H1 (cell line): ENCODE measurements around the gene XIAP. TPM values are rescaled to one million over a fixed set of nuclear protein-coding genes. Genes with fewer than 3 reads are reported as not detected.

Experiments
- CTCF ChIA-PET: fragments of 300-600 bp; sonication (Branson Sonifier 250); formaldehyde crosslinking; loops from one replicate; lab custom pipeline; 2021; ENCODE audit not compliant: partially characterized antibody; lab: Charles Lee
- POLR2A ChIA-PET: fragments of 300-600 bp; sonication (Branson Sonifier 250); formaldehyde crosslinking; loops from one replicate; lab custom pipeline; 2021; ENCODE audit warnings: inconsistent platforms; ENCODE audit not compliant: partially characterized antibody; lab: Charles Lee
- DNase-seq, 2 experiments: peaks; one replicate each; pipeline versions ENCODE4 v3.0.0 to v3.0.0-alpha.2; 2010 to 2022; ENCODE audit warnings: low spot score in 2 of 2, low read depth in 1 of 2, mixed read lengths in 1 of 2
- FAIRE-seq: peaks from 2 replicates; lab custom pipeline; 2011; peaks lifted over from hg19 to GRCh38; lab: Jason Lieb, UNC
- H2AFZ ChIP-seq: 2 replicates; pipeline ENCODE4 v1.8.1; 2012; ENCODE audit warnings: low read length, inconsistent platforms
- H2AK5ac ChIP-seq: 2 replicates; pipeline ENCODE4 v1.6.1; 2013; ENCODE audit warnings: low read depth, low read length
- H2BK120ac ChIP-seq: replicated peaks from 2 replicates; pipeline ENCODE3; 2013; ENCODE audit warnings: low read depth, low read length, inconsistent platforms
- H2BK12ac ChIP-seq: 2 replicates; pipeline ENCODE4 v1.6.1; 2013; ENCODE audit warnings: low read depth, low read length
- H2BK15ac ChIP-seq: 2 replicates; pipeline ENCODE4 v1.6.1; 2013; ENCODE audit warnings: low read length
- H2BK20ac ChIP-seq: 2 replicates; pipeline ENCODE4 v1.6.1; 2013; ENCODE audit warnings: low read length
- H2BK5ac ChIP-seq: 2 replicates; pipeline ENCODE4 v1.6.1; 2013; ENCODE audit warnings: low read depth, low read length
- H3K14ac ChIP-seq: 2 replicates; pipeline ENCODE4 v1.6.1; 2013; ENCODE audit warnings: inconsistent platforms; ENCODE audit not compliant: insufficient read length
- H3K18ac ChIP-seq: 2 replicates; pipeline ENCODE4 v1.6.1; 2013; ENCODE audit warnings: low read length; ENCODE audit errors: extremely low read depth
- H3K23ac ChIP-seq: 2 replicates; pipeline ENCODE4 v1.6.1; 2013; ENCODE audit warnings: inconsistent platforms; ENCODE audit not compliant: insufficient read length
- H3K23me2 ChIP-seq: 2 replicates; pipeline ENCODE4 v1.6.1; 2013; ENCODE audit warnings: low read depth, low read length
- H3K27ac ChIP-seq: 2 replicates; pipeline ENCODE4 v1.6.1; 2011; ENCODE audit warnings: low read depth, low read length, inconsistent platforms
- H3K27me3 ChIP-seq, 4 experiments: replicated peaks in 1 of 4; 1 replicate in 1 of 4; 2 replicates in 3 of 4; pipeline versions ENCODE4 v1.6.1 to v1.8.1; 2011 to 2013; ENCODE audit warnings: low read length in 3 of 4, mild to moderate bottlenecking in 3 of 4, inconsistent platforms in 2 of 4, mixed read lengths in 2 of 4, moderate library complexity in 1 of 4; ENCODE audit not compliant: control insufficient read depth in 3 of 4, insufficient read depth in 3 of 4; ENCODE audit errors: extremely low read depth in 1 of 4
- H3K36me3 ChIP-seq, 4 experiments: 2 replicates each; pipeline versions ENCODE4 v1.6.1 to v1.8.1; 2011 to 2013; ENCODE audit warnings: mild to moderate bottlenecking in 4 of 4, low read length in 3 of 4, moderate library complexity in 2 of 4, control low read depth in 1 of 4, inconsistent platforms in 1 of 4; ENCODE audit not compliant: insufficient read depth in 4 of 4, control insufficient read depth in 2 of 4
- H3K4ac ChIP-seq: replicated peaks from 2 replicates; pipeline ENCODE3; 2013; ENCODE audit warnings: low read length, low read depth, mixed read lengths, inconsistent platforms; ENCODE audit not compliant: insufficient read length
- H3K4me1 ChIP-seq, 4 experiments: replicated peaks in 1 of 4; 1 replicate in 1 of 4; 2 replicates in 3 of 4; pipeline versions ENCODE4 v1.6.1 to v1.8.1; 2011 to 2013; ENCODE audit warnings: low read length in 3 of 4, inconsistent platforms in 2 of 4, mixed read lengths in 1 of 4; ENCODE audit not compliant: insufficient read depth in 4 of 4, control insufficient read depth in 3 of 4
- H3K4me2 ChIP-seq, 2 experiments: 2 replicates each; pipeline versions ENCODE4 v1.6.1 to v1.8.1; 2011 to 2013; ENCODE audit warnings: low read depth in 2 of 2, low read length in 2 of 2, control low read depth in 1 of 2, inconsistent platforms in 1 of 2, mild to moderate bottlenecking in 1 of 2; ENCODE audit not compliant: insufficient read depth in 1 of 2
- H3K4me3 ChIP-seq, 4 experiments: fragments of 200-600, 300-600 bp in 1 of 4; sonication (generic), shearing (Covaris generic), sonication (Bioruptor Twin) in 1 of 4; 2 replicates each; pipeline versions ENCODE4 v1.5.1 to v1.8.1; 2011 to 2016; ENCODE audit warnings: low read length in 4 of 4, low read depth in 3 of 4, control low read depth in 2 of 4, inconsistent platforms in 2 of 4, mild to moderate bottlenecking in 2 of 4, mixed read lengths in 1 of 4, moderate library complexity in 1 of 4; ENCODE audit not compliant: insufficient read depth in 2 of 4; ENCODE audit errors: extremely low read depth in 1 of 4
- H3K56ac ChIP-seq: replicated peaks from 2 replicates; pipeline ENCODE3; 2013; ENCODE audit warnings: low read depth, mild to moderate bottlenecking, mixed read lengths, low read length, inconsistent platforms; ENCODE audit not compliant: insufficient read length
- H3K79me1 ChIP-seq: 2 replicates; pipeline ENCODE4 v1.6.1; 2013; ENCODE audit warnings: low read depth, low read length, control low read depth
- H3K79me2 ChIP-seq, 2 experiments: 2 replicates each; pipeline versions ENCODE4 v1.6.1 to v1.8.1; 2012 to 2013; ENCODE audit warnings: low read length in 2 of 2, mild to moderate bottlenecking in 2 of 2, inconsistent platforms in 1 of 2; ENCODE audit not compliant: insufficient read depth in 2 of 2, control insufficient read depth in 1 of 2
- H3K9ac ChIP-seq, 4 experiments: replicated peaks in 1 of 4; 1 replicate in 1 of 4; 2 replicates in 3 of 4; pipeline versions ENCODE4 v1.6.1 to v1.8.1; 2011 to 2013; ENCODE audit warnings: low read depth in 3 of 4, low read length in 3 of 4, control low read depth in 2 of 4, mild to moderate bottlenecking in 2 of 4, moderate library complexity in 2 of 4, inconsistent platforms in 1 of 4; ENCODE audit errors: extremely low read depth in 1 of 4
- H3K9me3 ChIP-seq, 2 experiments: 2 replicates each; pipeline versions ENCODE4 v1.6.1 to v1.8.1; 2012 to 2013; ENCODE audit warnings: mild to moderate bottlenecking in 2 of 2, moderate library complexity in 2 of 2, control low read depth in 1 of 2, inconsistent platforms in 1 of 2, low read depth in 1 of 2, low read length in 1 of 2, mixed read lengths in 1 of 2; ENCODE audit not compliant: insufficient read depth in 2 of 2
- H4K20me1 ChIP-seq, 2 experiments: replicated peaks in 1 of 2; 2 replicates each; pipeline versions ENCODE3 to v1.8.1; 2011 to 2013; ENCODE audit warnings: inconsistent platforms in 2 of 2, low read length in 2 of 2, mild to moderate bottlenecking in 1 of 2; ENCODE audit not compliant: insufficient read depth in 2 of 2, control insufficient read depth in 1 of 2
- H4K5ac ChIP-seq: 2 replicates; pipeline ENCODE4 v1.6.1; 2013; ENCODE audit warnings: low read length, low read depth, mixed read lengths, inconsistent platforms; ENCODE audit not compliant: insufficient read length
- H4K8ac ChIP-seq: 2 replicates; pipeline ENCODE4 v1.8.0; 2013; ENCODE audit warnings: mild to moderate bottlenecking, moderate library complexity, low read length, inconsistent platforms; ENCODE audit not compliant: insufficient read depth; ENCODE audit errors: extremely low read depth
- H4K91ac ChIP-seq: replicated peaks from 2 replicates; pipeline ENCODE3; 2013; ENCODE audit warnings: low read length, mixed read lengths, inconsistent platforms; ENCODE audit not compliant: insufficient read length
- ASH2L ChIP-seq: fragments of 200-600, 300-600 bp; sonication (generic); IDR thresholded peaks from one replicate; pipeline ENCODE4 v1.7.1; 2017; ENCODE audit warnings: low read length
- CEBPB ChIP-seq: IDR thresholded peaks from 2 replicates; pipeline ENCODE4 v1.6.1; 2012; ENCODE audit warnings: low read depth, low read length
- E2F6 ChIP-seq: IDR thresholded peaks from 2 replicates; pipeline ENCODE4 v1.6.1; 2012; ENCODE audit warnings: inconsistent platforms
- JUND ChIP-seq: IDR thresholded peaks from 2 replicates; pipeline ENCODE4 v1.6.1; 2011; ENCODE audit warnings: mild to moderate bottlenecking, improper control_type of control experiment, low read length
- NRF1 ChIP-seq: IDR thresholded peaks from 2 replicates; pipeline ENCODE4 v1.6.1; 2011; ENCODE audit warnings: mild to moderate bottlenecking, low read depth, low read length, improper control_type of control experiment
- RBBP5 ChIP-seq: IDR thresholded peaks from 2 replicates; pipeline ENCODE4 v1.7.1; 2012; ENCODE audit warnings: low read depth, mild to moderate bottlenecking, inconsistent platforms, low read length, moderate library complexity, borderline replicate concordance
- WGBS, 2 experiments: shearing (Covaris generic) in 1 of 2; methylation state at CpG; one replicate each; pipeline versions ENCODE4 v1.1.6 to v1.1.7; 2013 to 2015; ENCODE audit warnings: low lambda C conversion rate in 2 of 2, mixed read lengths in 2 of 2, inconsistent platforms in 1 of 2, low coverage in 1 of 2, missing lambda C conversion rate in 1 of 2; ENCODE audit not compliant: insufficient replicate concordance in 2 of 2, insufficient coverage in 1 of 2, insufficient read length in 1 of 2; ENCODE audit errors: extremely low coverage in 1 of 2, missing lambda C conversion rate in 1 of 2; 5-methylcytosine and 5-hydroxymethylcytosine counted together
- long read RNA-seq, 2 experiments: library from RNA in 1 of 2; library from capped mRNA in 1 of 2; stranded (forward); transcript quantifications; one replicate each; pipeline ENCODE4 v2.0.0, GENCODE V29; 2021; ENCODE audit warnings: inconsistent platforms in 1 of 2
- polyA minus RNA-seq, 3 experiments: library from RNA; depleted of rRNA, polyadenylated mRNA; stranded (reverse); fragments of >200 nt; gene quantifications; 1 replicate in 2 of 3; 2 replicates in 1 of 3; pipeline ENCODE4 v1.2.3, GENCODE V29; 2011
- polyA plus RNA-seq, 7 experiments: library from polyadenylated mRNA; depleted of rRNA in 3 of 7; stranded (reverse) in 5 of 7; unstranded in 2 of 7; fragments of >200 nt in 5 of 7; fragments of 200-250 nt in 2 of 7; gene quantifications; 1 replicate in 5 of 7; 2 replicates in 1 of 7; 4 replicates in 1 of 7; pipeline versions ENCODE4 v1.2.1 to v1.2.3, GENCODE V29; 2011 to 2013; ENCODE audit warnings: missing spikeins in 2 of 7, mixed read lengths in 2 of 7
- total RNA-seq: library from RNA; stranded (reverse); fragmentation: NEBNext Ultra II Directional; extraction: Animal tissue kit (Norgen Biotek cat#: 25700); gene quantifications from 2 replicates; pipeline ENCODE4 v1.2.1, GENCODE V29; 2021
- TF ChIP-seq, protein P1 (sequence below): IDR thresholded peaks from 2 replicates; pipeline ENCODE4 v1.6.1; 2012; ENCODE audit warnings: inconsistent platforms

Gene XIAP
- total RNA-seq (41.9 and 44.7 TPM in 2 replicates), polyA plus RNA-seq (2011; rRNA removed) (5.3 and 5.9 TPM in 2 replicates), polyA minus RNA-seq (2011; rRNA and poly(A)+ RNA removed) (13.2 and 31.3 TPM in 2 replicates)
- polyA plus RNA-seq (2011; cell fraction: cytosol; rRNA removed) = 6.5 TPM
- polyA plus RNA-seq (2011; cell fraction: nucleus; rRNA removed) = 10.1 TPM
- 13.0 to 21.3 TPM (median 16.3 TPM) in 4 replicates for polyA plus RNA-seq (2012, experiment 1 of 2)
- polyA plus RNA-seq (2012, experiment 2 of 2) = 1.5 TPM
- polyA plus RNA-seq (2013, experiment 1 of 2) = 21.0 TPM
- polyA plus RNA-seq (2013, experiment 2 of 2) = 20.7 TPM
- 8.3 TPM for polyA minus RNA-seq (2011; cell fraction: cytosol; rRNA and poly(A)+ RNA removed)
- 28.8 TPM for polyA minus RNA-seq (2011; cell fraction: nucleus; rRNA and poly(A)+ RNA removed)
- long read RNA-seq, experiment 1, partial matches to known transcripts = 0 of 9 reads
- long read RNA-seq, experiment 1, other reads (novel, unspliced or antisense) = 9 of 9 reads
- long read RNA-seq, experiment 2, full-length matches to known transcripts = 3 of 4 reads
- long read RNA-seq, experiment 2, partial matches to known transcripts = 0 of 4 reads
- long read RNA-seq, experiment 2, other reads (novel, unspliced or antisense) = 1 of 4 reads

- Histone ChIP-seq H3K4me1 (peaks cover 0 to 6% (median 2%) of the 10 kb centered on the region in 4 experiments; a peak in 3 of 7 replicates), H3K18ac (peak within 1 kb of the TSS; percentile 60; the same call in 1 of the 2 replicates), H3K9me3 (no peaks in the 10 kb centered on the region), H3K27ac (peak within 1 kb of the TSS; percentile 94; the same call in 1 of the 2 replicates), H2AFZ (no peak within 1 kb of the TSS), H3K79me2 (peaks cover 0 to 38% of the 10 kb centered on the region in 2 experiments; a peak in 2 of 4 replicates), H2BK5ac (peak within 1 kb of the TSS; percentile 78), H3K36me3 (no peaks in the 10 kb centered on the region), H3K56ac (peak within 1 kb of the TSS; percentile 79), H3K4me3 (peak within 1 kb of the TSS; percentile 51 to 96 (median 60)), H4K91ac (no peak within 1 kb of the TSS), H3K4ac (no peak within 1 kb of the TSS), H3K9ac (peak within 1 kb of the TSS; percentile 75 to 85 (median 76)), H2AK5ac (no peak within 1 kb of the TSS), H2BK15ac (no peak within 1 kb of the TSS), H3K14ac (no peak within 1 kb of the TSS), H2BK12ac (no peak within 1 kb of the TSS), H3K4me2 (peak within 1 kb of the TSS; percentile 63 to 64), H3K79me1 (no peaks in the 10 kb centered on the region), H4K8ac (peak within 1 kb of the TSS; percentile 81; the same call in 1 of the 2 replicates), H4K20me1 (no peaks in the 10 kb centered on the region), H2BK20ac (no peak within 1 kb of the TSS), H3K23ac (no peak within 1 kb of the TSS), H4K5ac (peak within 1 kb of the TSS; percentile 44), H3K23me2 (peaks cover 2% of the 10 kb centered on the region; the same call in 1 of the 2 replicates), H2BK120ac (no peak within 1 kb of the TSS), H3K27me3 (no peaks in the 10 kb centered on the region)
- ChIA-PET CTCF (no interaction called here), POLR2A (interaction anchor here (0.6 to 1.8 kb wide), 4 partner anchors 16 to 164 kb away, joined by 3 to 5 read pairs (median 4); no protein-coding TSS in a partner anchor)
- peak; percentile 49 to 78 for DNase-seq
- no peak for FAIRE-seq
- WGBS, 2 experiments = 0% methylated on average over 8 of the region's 62 CpGs; no CpG with 5 or more reads in 1 of the 2 experiments
- peak; percentile 36; the same call in 1 of the 2 replicates for TF ChIP-seq RBBP5
- TF ChIP-seq E2F6 = peak; percentile 55
- no peak for TF ChIP-seq CEBPB
- TF ChIP-seq JUND = no peak
- TF ChIP-seq NRF1 = no peak
- TF ChIP-seq, protein P1, sequence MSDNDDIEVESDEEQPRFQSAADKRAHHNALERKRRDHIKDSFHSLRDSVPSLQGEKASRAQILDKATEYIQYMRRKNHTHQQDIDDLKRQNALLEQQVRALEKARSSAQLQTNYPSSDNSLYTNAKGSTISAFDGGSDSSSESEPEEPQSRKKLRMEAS = peak; percentile 21
- TF ChIP-seq ASH2L = peak; percentile 64
Observed at GRCh38 chrX:123859846-123860838, at the start of gene XIAP. XIAP (plus strand) TSS chrX:123860053; CDS start chrX:123885663, 25,610 bp downstream.
